ENCODE results near the gene CPAMD8.
"Not testable (repeated sequence)": the region's sequence is repeated elsewhere in the genome, so short reads cannot be mapped to it uniquely, and the experiment has no call there.

CPAMD8 gene

GRCh38 chr19:17037966-17038500, 11.4 kb upstream of the CPAMD8 start:
- no peak for FAIRE-seq

GRCh38 chr19:17037184-17037583, 10.6 kb upstream of the CPAMD8 start:
- no peak for FAIRE-seq

GRCh38 chr19:17036640-17037039, 10.0 kb upstream of the CPAMD8 start:
- no peak for FAIRE-seq

GRCh38 chr19:17035842-17036424, 9.3 kb upstream of the CPAMD8 start:
- FAIRE-seq: no peak

- no peak for FAIRE-seq
Observed at GRCh38 chr19:17031741-17032140, 5.1 kb upstream of the CPAMD8 start.

- FAIRE-seq: no peak
Observed at GRCh38 chr19:17027535-17027975, 945 bp upstream of the CPAMD8 start.

- FAIRE-seq: no peak
Observed at GRCh38 chr19:17025991-17026658, 485 bp downstream of the CPAMD8 start.

- no peak for FAIRE-seq
Observed at GRCh38 chr19:17025361-17025760, 1.2 kb downstream of the CPAMD8 start.

GRCh38 chr19:17024941-17025340, 1.7 kb downstream of the CPAMD8 start:
- not testable (repeated sequence) for FAIRE-seq

- FAIRE-seq: no peak
Observed at GRCh38 chr19:17023805-17024204, 2.8 kb downstream of the CPAMD8 start.

GRCh38 chr19:17022738-17023137, 3.9 kb downstream of the CPAMD8 start:
- FAIRE-seq: no peak

- no peak for FAIRE-seq
Observed at GRCh38 chr19:17021793-17022590, 4.6 kb downstream of the CPAMD8 start.

- FAIRE-seq: no peak
Observed at GRCh38 chr19:17021328-17021727, 5.3 kb downstream of the CPAMD8 start.

GRCh38 chr19:17020823-17021222, 5.8 kb downstream of the CPAMD8 start:
- no peak for FAIRE-seq

- no peak for FAIRE-seq
Observed at GRCh38 chr19:17020385-17020784, 6.2 kb downstream of the CPAMD8 start.

GRCh38 chr19:17014212-17014861, 12.3 kb downstream of the CPAMD8 start:
- FAIRE-seq: not testable (repeated sequence)

- FAIRE-seq: no peak
Observed at GRCh38 chr19:17011485-17011884, 15.1 kb downstream of the CPAMD8 start.

- FAIRE-seq: no peak
Observed at GRCh38 chr19:17006579-17006978, 20.0 kb downstream of the CPAMD8 start.

- no peak for FAIRE-seq
Observed at GRCh38 chr19:17005000-17005399, 21.6 kb downstream of the CPAMD8 start.

- no peak for FAIRE-seq
Observed at GRCh38 chr19:17004386-17004785, 22.2 kb downstream of the CPAMD8 start.

- no peak for FAIRE-seq
Observed at GRCh38 chr19:17002455-17002854, 24.2 kb downstream of the CPAMD8 start.

GRCh38 chr19:17001603-17002183, 24.9 kb downstream of the CPAMD8 start:
- no peak for FAIRE-seq
